ENCODE results near the gene COX7C. TPM values are rescaled to one million over a fixed set of nuclear protein-coding genes. Genes with fewer than 3 reads are reported as not detected.

The COX7C gene, protein sequence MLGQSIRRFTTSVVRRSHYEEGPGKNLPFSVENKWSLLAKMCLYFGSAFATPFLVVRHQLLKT
- total RNA-seq, result 479 and 518 TPM in 2 replicates

DNA sequence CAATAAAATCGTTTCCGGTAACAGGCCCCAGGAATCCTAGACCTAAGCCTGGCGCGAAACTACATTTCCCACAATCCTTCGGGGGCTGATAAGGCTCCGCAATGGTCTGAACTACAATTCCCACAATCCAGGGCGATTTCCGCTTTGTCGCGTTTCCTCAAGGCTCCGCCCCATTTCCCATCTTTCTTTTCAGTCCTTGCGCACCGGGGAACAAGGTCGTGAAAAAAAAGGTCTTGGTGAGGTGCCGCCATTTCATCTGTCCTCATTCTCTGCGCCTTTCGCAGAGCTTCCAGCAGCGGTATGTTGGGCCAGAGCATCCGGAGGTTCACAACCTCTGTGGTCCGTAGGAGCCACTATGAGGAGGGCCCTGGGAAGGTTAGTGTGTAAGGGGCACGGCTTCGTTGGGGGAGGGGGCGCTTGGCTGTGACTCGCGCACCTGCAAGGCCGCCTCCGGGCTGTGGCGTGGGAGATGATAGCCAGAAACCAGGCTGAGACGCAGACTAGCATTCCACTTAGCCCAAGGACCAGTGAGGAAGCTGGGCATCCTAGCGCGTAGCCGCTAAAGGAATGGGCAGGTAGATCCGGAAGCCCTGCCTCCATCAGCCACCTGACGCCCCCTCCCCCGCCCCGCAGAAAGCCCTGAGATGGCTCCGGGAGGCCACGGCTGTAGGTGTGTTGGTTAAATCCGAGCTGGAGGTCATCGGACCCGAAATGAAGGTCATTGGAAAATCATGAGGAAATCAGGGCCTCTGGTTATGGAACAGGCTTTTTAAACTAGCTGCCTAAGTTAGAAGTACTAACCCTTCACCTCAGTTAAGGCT lies at the start of gene COX7C:
TSS of gene COX7C (plus strand) at position 186 of the 821 bp plus-strand sequence. CDS start at position 301, 115 bp downstream.

